Spleen (tissue), 7 donors: ENCODE measurements around the gene MANBA.

Source experiments
- POLR2AphosphoS5 ChIP-seq, 3 donors: sonication (generic); formaldehyde crosslinking; IDR thresholded peaks; one replicate each; pipeline ENCODE4 v1.5.1; 2017; ENCODE audit warnings: antibody characterized with exemption in 3 of 3
- TF ChIP-seq, protein P1 (sequence below), 11 experiments: fragments of 200-600 bp in 7 of 11; fragments of 450-650 bp in 4 of 11; sonication (generic) in 4 of 11; IDR thresholded peaks in 8 of 11; conservative IDR thresholded peaks in 3 of 11; 1 replicate in 7 of 11; 2 replicates in 4 of 11; pipeline versions ENCODE4 v1.4.0 to v1.8.0; 2016 to 2021; ENCODE audit warnings: antibody characterized with exemption in 11 of 11, inconsistent platforms in 4 of 11, mild to moderate bottlenecking in 1 of 11
- donor health status: DM: no; HTN: no; CAD: no; lungs with moderate emphysema.
- donor health status: DM: no; HTN: no; CAD: no.
- donor health status: DM: no; HTN: no; CAD: no.

GRCh38 chr4:102598086-102598761, 162.5 kb downstream of the MANBA start:
- TF ChIP-seq POLR2AphosphoS5 (IDR thresholded peaks at IDR 0.05): no peak
- TF ChIP-seq, protein P1, sequence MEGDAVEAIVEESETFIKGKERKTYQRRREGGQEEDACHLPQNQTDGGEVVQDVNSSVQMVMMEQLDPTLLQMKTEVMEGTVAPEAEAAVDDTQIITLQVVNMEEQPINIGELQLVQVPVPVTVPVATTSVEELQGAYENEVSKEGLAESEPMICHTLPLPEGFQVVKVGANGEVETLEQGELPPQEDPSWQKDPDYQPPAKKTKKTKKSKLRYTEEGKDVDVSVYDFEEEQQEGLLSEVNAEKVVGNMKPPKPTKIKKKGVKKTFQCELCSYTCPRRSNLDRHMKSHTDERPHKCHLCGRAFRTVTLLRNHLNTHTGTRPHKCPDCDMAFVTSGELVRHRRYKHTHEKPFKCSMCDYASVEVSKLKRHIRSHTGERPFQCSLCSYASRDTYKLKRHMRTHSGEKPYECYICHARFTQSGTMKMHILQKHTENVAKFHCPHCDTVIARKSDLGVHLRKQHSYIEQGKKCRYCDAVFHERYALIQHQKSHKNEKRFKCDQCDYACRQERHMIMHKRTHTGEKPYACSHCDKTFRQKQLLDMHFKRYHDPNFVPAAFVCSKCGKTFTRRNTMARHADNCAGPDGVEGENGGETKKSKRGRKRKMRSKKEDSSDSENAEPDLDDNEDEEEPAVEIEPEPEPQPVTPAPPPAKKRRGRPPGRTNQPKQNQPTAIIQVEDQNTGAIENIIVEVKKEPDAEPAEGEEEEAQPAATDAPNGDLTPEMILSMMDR (IDR thresholded peaks at IDR 0.05 in 8 of 11, conservative IDR thresholded peaks at IDR 0.05 in 3 of 11): no peak
